Uterus (tissue), 4 donors: ENCODE measurements around the gene GLB1L. TPM values are rescaled to one million over a fixed set of nuclear protein-coding genes. Genes with fewer than 3 reads are reported as not detected.

ENCODE experiments used
- DNase-seq, 2 donors: peaks; one replicate each; pipeline ENCODE4 v3.0.0-alpha.2; 2019 to 2020
- H3K27ac ChIP-seq, 2 donors: fragments of 200-600 bp; sonication (generic); 1 replicate in 1 of 2; 2 replicates in 1 of 2; pipeline ENCODE4 v1.5.1; 2016 to 2018
- H3K27me3 ChIP-seq, 2 donors: fragments of 200-600 bp; sonication (generic); one replicate each; pipeline ENCODE4 v1.5.1; 2018 to 2019; ENCODE audit warnings: control low read depth in 1 of 2
- H3K36me3 ChIP-seq, 2 donors: fragments of 200-600 bp; sonication (generic); one replicate each; pipeline ENCODE4 v1.5.1; 2019; ENCODE audit warnings: control low read depth in 1 of 2
- H3K4me1 ChIP-seq, 2 donors: fragments of 200-600 bp; sonication (generic); one replicate each; pipeline ENCODE4 v1.5.1; 2018 to 2019; ENCODE audit warnings: control low read depth in 1 of 2
- H3K4me3 ChIP-seq, 2 donors: fragments of 200-600 bp; sonication (generic); 1 replicate in 1 of 2; 2 replicates in 1 of 2; pipeline ENCODE4 v1.5.1; 2018 to 2019; ENCODE audit warnings: mild to moderate bottlenecking in 1 of 2
- H3K9me3 ChIP-seq, 2 donors: fragments of 200-600 bp; sonication (generic); one replicate each; pipeline ENCODE4 v1.5.1; 2019; ENCODE audit warnings: control low read depth in 1 of 2
- CTCF ChIP-seq, 4 experiments: fragments of 200-600 bp in 2 of 4; fragments of 450-650 bp in 2 of 4; sonication (generic) in 2 of 4; IDR thresholded peaks; one replicate each; pipeline ENCODE4 v1.5.1; 2016 to 2019; ENCODE audit warnings: antibody characterized with exemption in 4 of 4, mild to moderate bottlenecking in 2 of 4, moderate library complexity in 1 of 4
- POLR2A ChIP-seq, 2 donors: fragments of 450-650 bp; IDR thresholded peaks; one replicate each; pipeline ENCODE4 v1.6.1; 2016; ENCODE audit warnings: antibody characterized with exemption in 2 of 2, mild to moderate bottlenecking in 1 of 2, moderate library complexity in 1 of 2
- intact Hi-C: fragments of 100-400 bp; cut with DNase I; formaldehyde crosslinking; loops from one replicate; pipeline ENCODE4 v1.15.1; 2023; ENCODE audit warnings: low total_unique reads
- total RNA-seq, 4 donors: library from RNA; depleted of rRNA in 3 of 4; stranded (reverse); fragments of >200 nt in 3 of 4; gene quantifications; one replicate each; pipeline versions ENCODE4 v1.1.0 to v1.2.4, GENCODE V29; 2014 to 2023
- donor health status: DM: yes; HTN: yes; CAD: no.

GLB1L gene
- total RNA-seq, 4 donors from 2014 or later = 8.2 to 20.7 (median 10.9) TPM

- intact Hi-C loops = no loop called here
- Histone ChIP-seq H3K36me3 (no peaks in the 10 kb centered on the region), H3K4me3 (no peak overlapping the region), H3K27me3 (no peaks in the 10 kb centered on the region), H3K4me1 (no peaks in the 10 kb centered on the region), H3K9me3 (no peaks in the 10 kb centered on the region), H3K27ac (no peak overlapping the region)
- TF ChIP-seq CTCF (IDR thresholded peaks at IDR 0.05) (no peak), POLR2A (IDR thresholded peaks at IDR 0.05) (no peak)
- DNase-seq = no peak
These were observed 25.8 kb upstream of the GLB1L start for GRCh38 chr2:219271021-219271420.

GRCh38 chr2:219270055-219270372 lies 24.8 kb upstream of the GLB1L start:
- Histone ChIP-seq H3K4me3 (no peak overlapping the region), H3K27ac (no peak overlapping the region), H3K4me1 (no peaks in the 10 kb centered on the region), H3K27me3 (no peaks in the 10 kb centered on the region), H3K9me3 (no peaks in the 10 kb centered on the region), H3K36me3 (no peaks in the 10 kb centered on the region)
- TF ChIP-seq CTCF (IDR thresholded peaks at IDR 0.05) (no peak), POLR2A (IDR thresholded peaks at IDR 0.05) (no peak)
- intact Hi-C loops = no loop called here
- no peak for DNase-seq

GRCh38 chr2:219269362-219270054 lies 24.3 kb upstream of the GLB1L start:
- DNase-seq = no peak
- H3K27ac ChIP-seq = no peak overlapping the region
- H3K9me3 ChIP-seq = no peaks in the 10 kb centered on the region
- intact Hi-C loops = no loop called here
- H3K27me3 ChIP-seq = no peaks in the 10 kb centered on the region
- H3K36me3 ChIP-seq = no peaks in the 10 kb centered on the region
- no peaks in the 10 kb centered on the region for H3K4me1 ChIP-seq
- H3K4me3 ChIP-seq = no peak overlapping the region
- TF ChIP-seq CTCF (IDR thresholded peaks at IDR 0.05) (no peak), POLR2A (IDR thresholded peaks at IDR 0.05) (no peak)

GRCh38 chr2:219268294-219268693 lies 23.1 kb upstream of the GLB1L start:
- no peak overlapping the region for H3K27ac ChIP-seq
- DNase-seq = no peak
- H3K36me3 ChIP-seq = no peaks in the 10 kb centered on the region
- no peaks in the 10 kb centered on the region for H3K9me3 ChIP-seq
- no peaks in the 10 kb centered on the region for H3K27me3 ChIP-seq
- H3K4me1 ChIP-seq = no peaks in the 10 kb centered on the region
- intact Hi-C loops = no loop called here
- H3K4me3 ChIP-seq = no peak overlapping the region
- TF ChIP-seq CTCF (IDR thresholded peaks at IDR 0.05) (no peak), POLR2A (IDR thresholded peaks at IDR 0.05) (no peak)

- TF ChIP-seq POLR2A (IDR thresholded peaks at IDR 0.05) (no peak), CTCF (IDR thresholded peaks at IDR 0.05) (no peak)
- Histone ChIP-seq H3K9me3 (no peaks in the 10 kb centered on the region), H3K27me3 (no peaks in the 10 kb centered on the region), H3K4me1 (no peaks in the 10 kb centered on the region), H3K4me3 (no peak overlapping the region), H3K36me3 (no peaks in the 10 kb centered on the region), H3K27ac (no peak overlapping the region)
- DNase-seq = no peak
- intact Hi-C loops = no loop called here
These were observed 21.6 kb upstream of the GLB1L start for GRCh38 chr2:219266886-219267285.
